Loucy (cell line): ENCODE data around the gene INPP4B.

ENCODE experiments used
- CTCF ChIP-seq: fragments of 200-600 bp; sonication (generic); conservative IDR thresholded peaks from 2 replicates; pipeline ENCODE4 v1.5.1; 2014; ENCODE audit warnings: mild to moderate bottlenecking, antibody characterized with exemption, low read length
- EZH2phosphoT487 ChIP-seq: fragments of 200-600 bp; IDR thresholded peaks from 2 replicates; pipeline ENCODE4 v1.6.1; 2018; ENCODE audit warnings: antibody characterized with exemption, mild to moderate bottlenecking, moderate library complexity, borderline replicate concordance

- TF ChIP-seq CTCF (no peak), EZH2phosphoT487 (no peak)
These were observed 46.9 kb upstream of the INPP4B start for GRCh38 chr4:142893012-142893411.
